Upper lobe of left lung (tissue), 6 donors: ENCODE data around the gene TMED4. TPM values are rescaled to one million over a fixed set of nuclear protein-coding genes. Genes with fewer than 3 reads are reported as not detected.

Experiments used
- ATAC-seq, 2 donors: fragments of 200-7000 bp; cut with Tn5 transposase; one replicate each; pipeline ENCODE4 v1.9.1; 2022; ENCODE audit warnings: mild to moderate bottlenecking in 2 of 2, moderate library complexity in 2 of 2; ENCODE audit not compliant: low FRiP score in 2 of 2
- DNase-seq, 2 donors: peaks; one replicate each; pipeline ENCODE4 v3.0.0-alpha.2; 2019 to 2020
- H3K27ac ChIP-seq, 4 donors: fragments of 200-600 bp; sonication (generic); one replicate each; pipeline ENCODE4 v1.5.1; 2016 to 2019
- H3K27me3 ChIP-seq, 4 donors: fragments of 200-600 bp; sonication (generic); one replicate each; pipeline ENCODE4 v1.5.1; 2017 to 2019
- H3K36me3 ChIP-seq, 4 donors: fragments of 200-600 bp; sonication (generic); one replicate each; pipeline ENCODE4 v1.5.1; 2016 to 2019
- H3K4me1 ChIP-seq, 4 donors: fragments of 200-600 bp; sonication (generic); one replicate each; pipeline ENCODE4 v1.5.1; 2018 to 2019
- H3K4me3 ChIP-seq, 4 donors: fragments of 200-600 bp; sonication (generic); one replicate each; pipeline ENCODE4 v1.5.1; 2017 to 2019; ENCODE audit warnings: mild to moderate bottlenecking in 2 of 4, moderate library complexity in 1 of 4
- H3K9me3 ChIP-seq, 4 donors: fragments of 200-600 bp; sonication (generic); one replicate each; pipeline ENCODE4 v1.5.1; 2018 to 2019
- CTCF ChIP-seq, 6 experiments: fragments of 450-650 bp in 4 of 6; fragments of 200-600 bp in 2 of 6; sonication (generic) in 2 of 6; IDR thresholded peaks; one replicate each; pipeline ENCODE4 v1.5.1; 2016 to 2019; ENCODE audit warnings: antibody characterized with exemption in 6 of 6
- EP300 ChIP-seq, 4 donors: sonication (generic); formaldehyde crosslinking; IDR thresholded peaks; one replicate each; pipeline ENCODE4 v1.5.1; 2017; ENCODE audit warnings: antibody characterized with exemption in 4 of 4, control low read depth in 2 of 4
- POLR2A ChIP-seq, 4 donors: fragments of 450-650 bp; IDR thresholded peaks; one replicate each; pipeline ENCODE4 v1.5.1; 2016 to 2017; ENCODE audit warnings: antibody characterized with exemption in 4 of 4, mild to moderate bottlenecking in 2 of 4
- POLR2AphosphoS5 ChIP-seq, 2 donors: sonication (generic); formaldehyde crosslinking; IDR thresholded peaks; one replicate each; pipeline ENCODE4 v1.5.1; 2017; ENCODE audit warnings: antibody characterized with exemption in 2 of 2
- WGBS, 2 donors: methylation state at CpG; one replicate each; pipeline ENCODE4 v1.1.5; 2017 to 2018; 5-methylcytosine and 5-hydroxymethylcytosine counted together
- total RNA-seq, 6 donors: library from RNA; depleted of rRNA in 4 of 6; stranded (reverse); fragments of >200 nt in 4 of 6; gene quantifications; one replicate each; pipeline versions ENCODE4 v1.1.0 to v1.2.1, GENCODE V29; 2016 to 2021
- donor health status: DM: no; HTN: no; CAD: no; lungs with moderate emphysema.
- donor health status: DM: no; HTN: yes; CAD: no; lungs with severe emphysema.

Gene TMED4
- total RNA-seq, 6 donors from 2014 or later = 78.8 to 205 (median 126) TPM

GRCh38 chr7:44629829-44630522 lies 47.9 kb upstream of the TMED4 start:
- Histone ChIP-seq H3K27ac (peak overlapping the region; percentile 73 to 84 (median 81)), H3K27me3 (no peaks in the 10 kb centered on the region), H3K36me3 (peaks cover 0 to 27% (median 16%) of the 10 kb centered on the region in 4 donors), H3K4me1 (peaks cover 71 to 83% (median 78%) of the 10 kb centered on the region in 4 donors), H3K4me3 (no peak overlapping the region), H3K9me3 (no peaks in the 10 kb centered on the region)
- DNase-seq (peak in 1 of 2 donors; percentile 46), ATAC-seq (peak; percentile 2 to 44)
- WGBS, 2 donors = 48 to 74% methylated on average over 11 to 13 of the region's 13 CpGs
- TF ChIP-seq CTCF (IDR thresholded peaks at IDR 0.05) (no peak), POLR2A (IDR thresholded peaks at IDR 0.05) (no peak), EP300 (IDR thresholded peaks at IDR 0.05) (peak in 1 of 4 donors; percentile 75), POLR2AphosphoS5 (IDR thresholded peaks at IDR 0.05) (peak in 1 of 2 donors; percentile 5)

- ATAC-seq = no peak
- Histone ChIP-seq H3K36me3 (peaks cover 0 to 34% (median 20%) of the 10 kb centered on the region in 4 donors), H3K4me1 (peaks cover 58 to 69% (median 67%) of the 10 kb centered on the region in 4 donors), H3K27me3 (no peaks in the 10 kb centered on the region), H3K4me3 (no peak overlapping the region), H3K9me3 (no peaks in the 10 kb centered on the region), H3K27ac (peak overlapping the region in 2 of 4 donors; percentile 36 to 51)
- WGBS, 2 donors = 69 to 75% methylated on average over 4 of the region's 4 CpGs
- TF ChIP-seq EP300 (IDR thresholded peaks at IDR 0.05) (no peak), CTCF (IDR thresholded peaks at IDR 0.05) (no peak), POLR2AphosphoS5 (IDR thresholded peaks at IDR 0.05) (no peak), POLR2A (IDR thresholded peaks at IDR 0.05) (no peak)
- no peak for DNase-seq
Measured at GRCh38 chr7:44626620-44627019, 44.6 kb upstream of the TMED4 start.

- Histone ChIP-seq H3K4me1 (peaks cover 53 to 66% (median 65%) of the 10 kb centered on the region in 4 donors), H3K27ac (peak overlapping the region in 3 of 4 donors; percentile 18 to 51 (median 21)), H3K9me3 (no peaks in the 10 kb centered on the region), H3K4me3 (no peak overlapping the region), H3K36me3 (peaks cover 0 to 34% (median 20%) of the 10 kb centered on the region in 4 donors), H3K27me3 (no peaks in the 10 kb centered on the region)
- 51 to 58% methylated on average over 6 of the region's 6 CpGs for WGBS, 2 donors
- no peak for TF ChIP-seq CTCF (IDR thresholded peaks at IDR 0.05)
- TF ChIP-seq EP300 (IDR thresholded peaks at IDR 0.05) = no peak
- no peak for TF ChIP-seq POLR2AphosphoS5 (IDR thresholded peaks at IDR 0.05)
- TF ChIP-seq POLR2A (IDR thresholded peaks at IDR 0.05) = no peak
- DNase-seq (no peak), ATAC-seq (peak in 1 of 2 donors; percentile 15)
Measured at GRCh38 chr7:44625526-44626471, 43.8 kb upstream of the TMED4 start.

GRCh38 chr7:44624318-44624717 lies 42.3 kb upstream of the TMED4 start:
- Histone ChIP-seq H3K27me3 (no peaks in the 10 kb centered on the region), H3K9me3 (no peaks in the 10 kb centered on the region), H3K4me3 (no peak overlapping the region), H3K27ac (peak overlapping the region in 1 of 4 donors; percentile 31), H3K36me3 (peaks cover 0 to 34% (median 20%) of the 10 kb centered on the region in 4 donors), H3K4me1 (peaks cover 41 to 61% (median 53%) of the 10 kb centered on the region in 4 donors)
- 91 to 95% methylated on average over 9 of the region's 9 CpGs for WGBS, 2 donors
- ATAC-seq (no peak), DNase-seq (no peak)
- no peak for TF ChIP-seq CTCF (IDR thresholded peaks at IDR 0.05)
- no peak for TF ChIP-seq POLR2A (IDR thresholded peaks at IDR 0.05)
- no peak for TF ChIP-seq POLR2AphosphoS5 (IDR thresholded peaks at IDR 0.05)
- no peak for TF ChIP-seq EP300 (IDR thresholded peaks at IDR 0.05)
